Activated CD4-positive, alpha-beta T cell treated with anti-CD3 and anti-CD28 coated beads, Interleukin-2, amount 10 ng/mL, durations not matched to agents 24 days and 14 days (primary cell): Measurements from ENCODE around the gene ABCB6. TPM values are rescaled to one million over a fixed set of nuclear protein-coding genes. Genes with fewer than 3 reads are reported as not detected.

Source experiments
- DNase-seq: peaks from one replicate; pipeline ENCODE4 v3.0.0; 2022
- H3K27ac Mint-ChIP-seq: one replicate; pipeline ENCODE4 v1.8.0; 2022; ENCODE audit warnings: mild to moderate bottlenecking, mixed read lengths
- H3K27me3 Mint-ChIP-seq: one replicate; pipeline ENCODE4 v1.8.0; 2022; ENCODE audit warnings: mixed read lengths
- H3K36me3 Mint-ChIP-seq: one replicate; pipeline ENCODE4 v1.8.0; 2022; ENCODE audit warnings: low read depth, mild to moderate bottlenecking, mixed read lengths
- H3K4me1 Mint-ChIP-seq: one replicate; pipeline ENCODE4 v1.8.0; 2021; ENCODE audit warnings: mixed read lengths
- H3K4me3 Mint-ChIP-seq: one replicate; pipeline ENCODE4 v1.8.0; 2022; ENCODE audit warnings: mild to moderate bottlenecking, moderate library complexity, mixed read lengths
- H3K9me3 Mint-ChIP-seq: one replicate; pipeline ENCODE4 v1.8.0; 2021; ENCODE audit warnings: mixed read lengths
- intact Hi-C: fragments of 100-400 bp; cut with micrococcal nuclease; formaldehyde crosslinking; loops from one replicate; pipeline ENCODE4 v1.15.1; 2023
- total RNA-seq: library from RNA; stranded (reverse); gene quantifications from 2 replicates; pipeline ENCODE4 v1.2.3, GENCODE V29; 2022

The ABCB6 gene
- total RNA-seq, 1 donor from 2014 or later: 28.8 TPM

DNA sequence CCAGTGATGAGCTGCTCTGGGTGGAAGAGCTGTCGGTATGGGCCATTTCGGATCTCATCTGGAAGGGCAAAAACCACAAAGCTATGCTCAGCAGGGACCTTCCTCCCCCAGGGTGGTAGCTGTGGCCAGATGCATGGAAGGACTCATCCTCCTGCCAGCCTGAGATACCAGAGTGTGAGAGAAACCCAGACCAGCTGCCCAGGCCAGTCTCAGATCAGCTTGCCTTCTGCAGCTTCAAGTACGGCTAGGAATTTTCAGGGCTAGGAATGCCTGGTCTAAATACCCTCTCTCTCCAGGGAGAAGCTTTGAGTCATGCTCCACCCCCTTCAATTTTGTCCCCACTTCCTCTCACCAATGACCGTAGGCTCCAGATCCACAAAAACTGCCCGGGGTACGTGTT lies 32.9 kb upstream of the ABCB6 start:
- Mint-ChIP-seq H3K27me3 (no peaks in the 10 kb centered on the region), H3K27ac (peak overlapping the region; percentile 91), H3K9me3 (no peaks in the 10 kb centered on the region), H3K4me3 (peak overlapping the region; percentile 80), H3K36me3 (peaks cover 57% of the 10 kb centered on the region), H3K4me1 (peaks cover 70% of the 10 kb centered on the region)
- DNase-seq: no peak
- intact Hi-C loops: loop anchor here (5.0 kb wide), 1 partner anchor 684 kb away; the partner anchor contains the start of genes CNOT9 and USP37

DNA sequence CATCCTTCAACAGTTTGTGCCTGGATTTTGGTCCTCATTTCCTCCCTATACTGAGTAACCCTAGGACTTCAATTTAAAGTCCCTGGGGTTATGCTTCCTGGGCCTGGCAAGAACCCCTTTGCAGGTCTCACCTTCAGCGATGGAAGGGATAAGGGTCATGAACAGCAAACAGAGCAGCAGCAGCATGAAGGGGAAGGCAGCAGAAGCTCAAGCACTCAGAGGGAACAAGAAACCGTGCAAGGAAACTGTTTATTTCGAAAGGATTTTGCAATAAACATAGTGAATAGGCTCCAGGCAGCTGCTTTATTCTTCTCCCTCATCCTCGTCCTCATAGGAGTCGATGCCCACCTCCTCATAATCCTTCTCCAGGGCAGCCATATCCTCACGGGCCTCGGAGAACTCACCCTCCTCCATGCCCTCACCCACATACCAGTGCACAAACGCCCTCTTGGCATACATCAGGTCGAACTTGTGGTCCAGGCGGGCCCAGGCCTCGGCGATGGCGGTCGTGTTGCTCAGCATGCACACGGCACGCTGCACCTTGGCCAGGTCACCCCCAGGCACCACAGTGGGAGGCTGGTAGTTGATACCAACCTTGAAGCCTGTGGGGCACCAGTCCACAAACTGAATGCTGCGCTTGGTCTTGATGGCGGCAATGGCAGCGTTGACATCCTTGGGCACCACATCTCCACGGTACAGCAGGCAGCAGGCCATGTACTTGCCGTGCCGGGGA lies 31.5 kb upstream of the ABCB6 start:
- DNase-seq: peak; percentile 69
- intact Hi-C loops: loop anchor here (5.0 kb wide), 1 partner anchor 683 kb away; the partner anchor contains the start of genes CNOT9 and USP37
- H3K27ac Mint-ChIP-seq: peak overlapping the region; percentile 91
- peaks cover 61% of the 10 kb centered on the region for H3K36me3 Mint-ChIP-seq
- H3K4me3 Mint-ChIP-seq: peak overlapping the region; percentile 80
- peaks cover 72% of the 10 kb centered on the region for H3K4me1 Mint-ChIP-seq
- H3K9me3 Mint-ChIP-seq: no peaks in the 10 kb centered on the region
- H3K27me3 Mint-ChIP-seq: no peaks in the 10 kb centered on the region

DNA sequence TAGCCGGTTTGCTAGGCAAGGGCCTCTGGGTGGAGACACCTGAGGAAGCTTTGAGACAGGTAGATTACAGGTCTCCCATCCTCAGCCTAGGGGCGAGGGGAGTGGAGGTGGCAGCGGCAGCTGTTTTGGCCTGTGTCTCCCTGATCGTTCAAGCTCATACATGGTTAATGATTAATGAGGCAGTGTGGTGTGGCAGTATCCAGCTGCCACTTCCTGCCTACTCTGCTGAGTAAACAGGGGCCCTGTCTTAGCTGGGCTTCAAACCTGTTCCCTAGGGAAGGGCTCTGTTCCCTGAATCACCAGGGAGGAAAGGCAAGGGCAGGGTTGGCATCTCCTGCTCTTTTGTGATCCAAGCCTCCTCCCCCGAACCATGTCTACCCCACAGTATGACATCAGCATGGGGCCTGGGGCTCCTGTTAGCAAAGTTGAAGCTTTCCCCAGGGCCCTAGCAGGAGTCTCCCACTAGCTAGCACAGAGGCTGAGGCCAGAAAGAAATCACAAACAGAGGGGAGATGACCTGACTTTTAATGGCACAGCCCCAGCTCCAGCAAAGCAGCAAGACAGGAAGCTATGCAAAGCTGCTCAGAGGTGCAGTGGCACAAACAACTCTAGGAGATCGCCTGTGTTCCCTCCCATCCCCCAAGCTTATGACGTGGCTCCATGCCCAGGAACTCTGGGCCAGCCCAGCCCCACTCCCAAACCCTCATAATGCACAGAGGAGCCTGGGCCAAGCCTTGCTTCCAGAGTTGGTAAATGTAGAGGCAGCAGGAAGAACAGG lies 30.6 kb upstream of the ABCB6 start:
- peak; percentile 83 for DNase-seq
- peaks cover 61% of the 10 kb centered on the region for H3K36me3 Mint-ChIP-seq
- peak overlapping the region; percentile 80 for H3K4me3 Mint-ChIP-seq
- H3K9me3 Mint-ChIP-seq: no peaks in the 10 kb centered on the region
- peak overlapping the region; percentile 91 for H3K27ac Mint-ChIP-seq
- intact Hi-C loops: no loop called here
- no peaks in the 10 kb centered on the region for H3K27me3 Mint-ChIP-seq
- peaks cover 74% of the 10 kb centered on the region for H3K4me1 Mint-ChIP-seq

DNA sequence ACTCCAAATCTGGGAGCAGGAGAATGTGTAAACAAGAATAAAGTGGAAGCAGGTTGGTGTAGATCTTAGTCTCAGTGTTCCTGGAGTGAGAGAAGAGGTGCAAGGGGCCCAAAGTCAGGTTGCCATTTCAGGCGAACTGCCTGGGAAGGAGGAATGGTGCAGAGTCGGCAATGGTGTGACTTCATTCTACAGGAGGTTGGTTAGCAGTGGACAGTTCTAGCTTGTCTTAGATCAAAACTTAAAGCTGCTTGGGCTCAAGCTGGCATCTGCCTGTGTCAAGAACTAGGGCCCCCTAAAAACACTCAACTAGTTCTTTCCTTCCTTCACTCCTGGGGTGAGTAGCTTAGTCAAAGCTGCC lies 30.1 kb upstream of the ABCB6 start:
- Mint-ChIP-seq H3K4me3 (peak overlapping the region; percentile 80), H3K27ac (peak overlapping the region; percentile 91), H3K36me3 (peaks cover 61% of the 10 kb centered on the region), H3K27me3 (no peaks in the 10 kb centered on the region), H3K9me3 (no peaks in the 10 kb centered on the region), H3K4me1 (peaks cover 78% of the 10 kb centered on the region)
- intact Hi-C loops: no loop called here
- no peak for DNase-seq

DNA sequence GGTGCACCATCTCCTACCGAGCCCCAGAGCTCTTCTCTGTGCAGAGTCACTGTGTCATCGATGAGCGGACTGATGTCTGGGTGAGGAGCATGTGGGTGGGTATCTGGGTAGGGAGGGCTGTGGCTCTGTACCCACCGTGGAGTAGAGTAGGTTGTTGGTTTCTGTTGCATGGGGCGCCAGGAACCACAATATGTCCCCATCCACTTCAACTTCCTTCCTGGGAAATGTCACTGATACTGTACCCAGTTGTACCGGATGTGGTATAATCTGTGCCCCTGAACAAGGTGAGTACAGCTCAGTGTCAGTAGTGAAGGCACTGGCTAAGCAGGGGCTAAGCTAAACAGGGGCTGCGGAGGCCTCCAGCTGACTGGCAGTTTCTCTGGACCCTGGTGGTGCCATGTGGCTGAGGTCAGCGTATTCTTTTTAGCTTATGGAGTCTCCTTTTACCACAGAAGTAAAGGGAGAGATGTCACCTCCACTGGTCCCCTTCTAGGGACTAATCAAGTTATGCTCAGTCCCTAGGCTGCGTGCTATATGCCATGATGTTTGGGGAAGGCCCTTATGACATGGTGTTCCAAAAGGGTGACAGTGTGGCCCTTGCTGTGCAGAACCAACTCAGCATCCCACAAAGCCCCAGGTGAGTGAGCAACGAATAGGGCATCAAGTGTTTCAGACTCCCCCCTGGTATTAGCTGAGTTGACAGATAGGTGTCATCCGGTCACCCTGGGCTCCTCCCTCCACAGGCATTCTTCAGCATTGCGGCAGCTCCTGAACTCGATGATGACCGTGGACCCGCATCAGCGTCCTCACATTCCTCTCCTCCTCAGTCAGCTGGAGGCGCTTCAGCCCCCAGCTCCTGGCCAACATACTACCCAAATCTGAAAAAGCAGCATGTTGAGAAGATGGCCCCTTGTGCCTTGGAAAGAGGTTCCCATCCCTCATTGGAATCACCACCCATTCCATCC lies 29.2 kb upstream of the ABCB6 start:
- H3K4me3 Mint-ChIP-seq: peak overlapping the region; percentile 80
- H3K36me3 Mint-ChIP-seq: peaks cover 60% of the 10 kb centered on the region
- peak overlapping the region; percentile 91 for H3K27ac Mint-ChIP-seq
- peak; percentile 87 for DNase-seq
- peaks cover 80% of the 10 kb centered on the region for H3K4me1 Mint-ChIP-seq
- intact Hi-C loops: no loop called here
- no peaks in the 10 kb centered on the region for H3K9me3 Mint-ChIP-seq
- H3K27me3 Mint-ChIP-seq: no peaks in the 10 kb centered on the region

DNA sequence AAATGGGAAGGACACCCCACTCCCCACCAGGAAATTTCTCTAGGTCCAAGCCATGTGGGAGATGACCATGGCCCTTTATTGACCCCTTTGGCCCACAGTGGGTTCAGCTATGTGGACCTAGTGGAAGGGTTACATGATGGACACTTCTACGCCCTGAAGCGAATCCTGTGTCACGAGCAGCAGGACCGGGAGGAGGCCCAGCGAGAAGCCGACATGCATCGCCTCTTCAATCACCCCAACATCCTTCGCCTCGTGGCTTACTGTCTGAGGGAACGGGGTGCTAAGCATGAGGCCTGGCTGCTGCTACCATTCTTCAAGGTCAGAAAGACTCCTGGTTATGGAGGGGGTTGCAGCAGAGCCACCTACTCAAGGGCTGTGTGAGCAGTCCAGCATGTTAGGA lies 27.8 kb upstream of the ABCB6 start:
- Mint-ChIP-seq H3K27me3 (no peaks in the 10 kb centered on the region), H3K9me3 (no peaks in the 10 kb centered on the region), H3K36me3 (peaks cover 47% of the 10 kb centered on the region), H3K4me3 (peak overlapping the region; percentile 80), H3K27ac (peak overlapping the region; percentile 91), H3K4me1 (peaks cover 70% of the 10 kb centered on the region)
- DNase-seq: peak; percentile 60
- intact Hi-C loops: no loop called here

DNA sequence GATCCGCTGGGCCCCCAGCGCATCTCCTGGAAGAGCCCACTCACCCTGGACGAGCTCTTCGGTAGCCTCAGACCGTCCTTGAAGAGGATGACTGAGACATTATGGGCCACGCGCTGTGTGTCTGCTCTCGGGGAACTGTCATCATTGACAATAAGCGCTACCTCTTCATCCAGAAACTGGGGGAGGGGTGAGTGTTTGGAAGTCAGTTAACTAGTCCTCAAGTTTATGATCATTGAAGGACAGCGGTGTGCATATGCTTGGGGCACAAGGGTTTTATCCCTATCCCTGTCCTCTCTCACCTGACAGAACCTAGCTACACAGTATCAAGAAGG lies 27.1 kb upstream of the ABCB6 start:
- Mint-ChIP-seq H3K4me1 (peaks cover 63% of the 10 kb centered on the region), H3K4me3 (peak overlapping the region; percentile 80), H3K9me3 (no peaks in the 10 kb centered on the region), H3K27ac (peak overlapping the region; percentile 99), H3K27me3 (no peaks in the 10 kb centered on the region), H3K36me3 (peaks cover 40% of the 10 kb centered on the region)
- peak; percentile 76 for DNase-seq
- intact Hi-C loops: loop anchor here (1.0 to 2.0 kb wide), 5 partner anchors 7 to 351 kb away; partner anchors contain the start of genes ANKZF1, ATG9A, STK11IP and TUBA4A

DNA sequence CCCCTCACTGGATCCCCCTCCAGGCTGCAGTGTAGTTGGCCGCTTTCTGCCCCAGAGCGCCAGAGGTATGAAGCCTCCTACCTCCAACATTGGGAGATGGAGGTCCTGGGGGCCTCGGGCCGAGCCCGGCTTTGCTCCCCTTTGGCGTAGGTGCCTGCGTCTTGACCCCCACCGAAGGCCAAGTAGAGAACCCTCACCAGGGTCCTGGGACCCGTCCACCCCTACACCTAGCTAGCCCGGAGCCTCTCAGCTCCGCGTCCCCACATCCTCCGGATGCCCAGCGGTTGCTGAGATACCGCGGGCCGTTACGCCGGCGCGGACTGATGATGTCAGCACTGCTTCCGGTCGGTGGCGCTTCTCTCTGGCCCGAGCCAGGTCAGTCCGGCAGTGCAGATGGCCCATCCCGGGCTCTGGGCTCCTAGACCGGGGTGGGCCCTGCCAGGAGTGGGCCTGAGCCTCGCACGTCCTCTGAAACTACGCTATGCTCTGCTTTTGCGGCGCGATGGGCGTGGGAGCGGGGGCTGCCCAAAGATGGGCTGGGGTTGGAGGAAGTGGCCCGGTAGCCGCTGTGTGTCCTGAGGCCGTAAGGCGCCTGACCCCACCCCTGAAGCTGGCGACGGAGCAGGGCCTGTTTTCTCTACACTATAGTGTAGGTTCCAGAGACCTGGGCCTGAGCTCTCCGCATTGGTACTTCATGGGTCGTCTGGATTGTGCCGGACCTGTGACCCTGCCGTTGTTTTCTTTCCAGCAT lies 26.6 kb upstream of the ABCB6 start, which contains the start of the genes GLB1L and STK16:
Gene GLB1L, minus strand, starts transcription at position 297 of the 751 bp plus-strand sequence. CDS start 1,871 bp downstream, outside the sequence.
Gene STK16, plus strand, starts transcription at position 332 of the 751 bp plus-strand sequence. CDS start 521 bp downstream, outside the sequence.
- peak within 1 kb of the TSS; percentile 99 for H3K27ac Mint-ChIP-seq
- H3K9me3 Mint-ChIP-seq: no peaks in the 10 kb centered on the region
- peaks cover 58% of the 10 kb centered on the region for H3K4me1 Mint-ChIP-seq
- intact Hi-C loops: loop anchor here (1.0 to 2.0 kb wide), 5 partner anchors 8 to 351 kb away; partner anchors contain the start of genes ANKZF1, ATG9A, STK11IP and TUBA4A
- DNase-seq: peak; percentile 98
- H3K27me3 Mint-ChIP-seq: no peaks in the 10 kb centered on the region
- H3K4me3 Mint-ChIP-seq: peak within 1 kb of the TSS; percentile 80
- peaks cover 35% of the 10 kb centered on the region for H3K36me3 Mint-ChIP-seq

DNA sequence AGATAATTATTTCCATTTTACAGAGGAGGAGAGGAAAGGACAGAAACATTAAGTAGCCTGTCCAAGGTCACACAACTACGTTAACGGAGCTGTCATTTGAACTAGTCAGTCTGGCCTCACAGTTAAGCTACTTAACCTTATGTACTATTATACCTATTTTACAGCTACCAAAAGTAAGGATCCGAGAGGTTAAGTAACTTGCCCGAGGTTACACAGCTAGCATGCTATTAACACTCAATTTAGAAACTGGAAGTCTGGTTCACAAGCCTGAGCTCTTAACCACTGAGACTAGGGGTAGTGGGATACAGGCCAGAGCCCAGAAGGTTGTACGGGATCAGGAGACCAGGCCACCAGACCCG lies 26.0 kb upstream of the ABCB6 start:
- Mint-ChIP-seq H3K27ac (peak overlapping the region; percentile 99), H3K36me3 (peaks cover 30% of the 10 kb centered on the region), H3K4me3 (peak overlapping the region; percentile 80), H3K27me3 (no peaks in the 10 kb centered on the region), H3K9me3 (no peaks in the 10 kb centered on the region), H3K4me1 (peaks cover 52% of the 10 kb centered on the region)
- DNase-seq: no peak
- intact Hi-C loops: loop anchor here (1.0 to 2.0 kb wide), 5 partner anchors 9 to 352 kb away; partner anchors contain the start of genes ANKZF1, ATG9A, STK11IP and TUBA4A

DNA sequence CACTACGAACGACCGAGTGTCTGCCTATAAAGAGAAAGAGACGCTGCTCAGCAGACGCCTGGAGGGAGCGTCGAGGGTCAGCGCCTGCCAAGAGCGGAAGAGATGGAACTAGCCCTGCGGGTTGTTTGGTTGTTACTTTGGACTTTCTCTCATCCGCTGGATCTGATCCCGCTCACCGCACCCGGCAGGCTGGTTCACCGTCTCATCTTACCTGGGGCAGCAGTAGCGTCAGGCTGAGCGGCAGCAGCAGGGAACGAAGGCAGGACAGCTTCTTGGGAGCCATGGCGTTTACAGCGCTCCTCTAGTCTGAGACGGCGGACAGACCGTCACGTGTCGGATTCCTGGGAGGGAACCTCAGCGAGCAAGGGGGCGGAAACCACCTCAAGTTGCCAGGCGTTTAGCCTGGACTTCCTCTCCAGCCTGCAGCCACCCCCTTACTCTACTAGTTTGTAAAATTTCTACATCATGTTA lies 24.6 kb upstream of the ABCB6 start:
- peak overlapping the region; percentile 66 for H3K4me3 Mint-ChIP-seq
- intact Hi-C loops: no loop called here
- peaks cover 24% of the 10 kb centered on the region for H3K36me3 Mint-ChIP-seq
- H3K9me3 Mint-ChIP-seq: no peaks in the 10 kb centered on the region
- no peak for DNase-seq
- H3K27me3 Mint-ChIP-seq: no peaks in the 10 kb centered on the region
- peak overlapping the region; percentile 48 for H3K27ac Mint-ChIP-seq
- H3K4me1 Mint-ChIP-seq: peaks cover 39% of the 10 kb centered on the region

DNA sequence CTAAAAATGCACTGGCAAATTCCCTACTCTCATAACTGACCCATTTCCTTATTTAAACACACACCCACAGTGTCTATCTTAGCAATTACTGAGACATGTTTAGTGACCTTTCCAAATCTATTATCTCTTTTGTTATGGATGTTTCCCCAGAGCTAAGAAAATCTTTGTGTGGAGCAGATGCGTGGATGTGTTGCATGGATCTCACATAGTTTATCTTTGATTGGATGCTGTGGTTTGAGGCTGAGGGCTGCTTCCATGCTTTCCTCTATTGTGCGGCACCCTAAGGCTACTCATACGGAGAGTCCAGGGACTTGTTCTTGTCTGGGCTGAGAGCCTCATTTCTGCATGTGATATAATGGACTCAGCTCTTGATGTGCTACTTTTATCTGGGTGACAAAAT lies 15.6 kb upstream of the ABCB6 start:
- Mint-ChIP-seq H3K4me1 (peaks cover 27% of the 10 kb centered on the region), H3K27ac (no peak overlapping the region), H3K36me3 (peaks cover 73% of the 10 kb centered on the region), H3K4me3 (no peak overlapping the region), H3K9me3 (no peaks in the 10 kb centered on the region), H3K27me3 (no peaks in the 10 kb centered on the region)
- intact Hi-C loops: no loop called here
- DNase-seq: no peak

DNA sequence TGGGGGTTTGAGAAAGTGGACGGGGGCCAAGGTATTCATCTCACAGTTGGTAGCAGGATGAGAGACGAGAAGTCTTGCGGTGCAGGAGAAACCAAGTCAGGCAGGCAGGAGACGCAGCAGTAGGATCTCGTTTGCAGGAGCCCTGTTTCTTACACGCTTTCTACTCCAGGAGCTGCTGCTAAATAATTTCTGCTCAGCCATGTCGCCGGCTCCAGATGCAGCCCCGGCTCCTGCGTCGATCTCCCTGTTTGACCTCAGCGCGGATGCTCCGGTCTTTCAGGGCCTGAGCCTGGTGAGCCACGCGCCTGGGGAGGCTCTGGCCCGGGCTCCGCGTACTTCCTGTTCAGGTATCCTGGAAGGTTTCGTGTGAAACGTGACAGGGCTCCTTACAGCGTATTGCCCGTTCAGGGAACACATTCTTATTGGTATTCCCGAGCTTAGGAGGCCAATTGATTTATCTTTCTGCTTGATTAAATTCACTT lies 11.3 kb upstream of the ABCB6 start:
- peaks cover 66% of the 10 kb centered on the region for H3K36me3 Mint-ChIP-seq
- peaks cover 45% of the 10 kb centered on the region for H3K4me1 Mint-ChIP-seq
- DNase-seq: peak; percentile 86
- H3K4me3 Mint-ChIP-seq: peak overlapping the region; percentile 92
- intact Hi-C loops: loop anchor here (1.0 kb wide), 1 partner anchor 65 kb away; no protein-coding TSS in a partner anchor
- H3K27me3 Mint-ChIP-seq: no peaks in the 10 kb centered on the region
- no peaks in the 10 kb centered on the region for H3K9me3 Mint-ChIP-seq
- H3K27ac Mint-ChIP-seq: peak overlapping the region; percentile 98
